A549 (cell line): ENCODE measurements around the gene IRX4.

ENCODE experiments used
- BHLHE40 ChIP-seq: IDR thresholded peaks from 2 replicates; pipeline ENCODE4 v1.6.1; 2012; ENCODE audit warnings: low read depth, low read length, inconsistent platforms
- CEBPB ChIP-seq, 2 experiments: fragments of >200 bp in 1 of 2; sonication (Bioruptor Twin) in 1 of 2; formaldehyde crosslinking in 1 of 2; IDR thresholded peaks; 2 replicates each; pipeline ENCODE4 v1.6.1; 2012 to 2016
- CTCF ChIP-seq: fragments of >200 bp; sonication (Bioruptor Twin); formaldehyde crosslinking; IDR thresholded peaks from 3 replicates; pipeline ENCODE4 v1.5.1; 2016
- FOSB ChIP-seq: fragments of 250-450 bp; sonication (Bioruptor Pico); IDR thresholded peaks from 2 replicates; pipeline ENCODE4 v1.5.0; 2020; ENCODE audit warnings: mild to moderate bottlenecking, moderate library complexity
- KDM5A ChIP-seq: fragments of 200-600 bp; sonication (generic); IDR thresholded peaks from 2 replicates; pipeline ENCODE4 v1.6.1; 2016; ENCODE audit warnings: antibody characterized with exemption, mild to moderate bottlenecking
- MAFK ChIP-seq: fragments of 450-650 bp; IDR thresholded peaks from 2 replicates; pipeline ENCODE4 v1.6.1; 2014; ENCODE audit not compliant: partially characterized antibody
- MYC ChIP-seq: IDR thresholded peaks from 2 replicates; pipeline ENCODE4 v1.6.1; 2012; ENCODE audit warnings: mild to moderate bottlenecking, inconsistent platforms, low read length, improper control_type of control experiment, borderline replicate concordance
- POLR2A ChIP-seq: IDR thresholded peaks from 2 replicates; pipeline ENCODE4 v1.6.1; 2012; ENCODE audit warnings: mild to moderate bottlenecking, low read length
- TF ChIP-seq, protein P1 (sequence below): fragments of 450-650 bp; IDR thresholded peaks from 2 replicates; pipeline ENCODE4 v1.6.1; 2014; ENCODE audit warnings: antibody characterized with exemption
- TF ChIP-seq, protein P2 (sequence below): fragments of 250-450 bp; sonication (Bioruptor Pico); IDR thresholded peaks from 2 replicates; pipeline ENCODE4 v1.5.0; 2021; ENCODE audit warnings: mild to moderate bottlenecking, moderate library complexity, borderline replicate concordance

DNA sequence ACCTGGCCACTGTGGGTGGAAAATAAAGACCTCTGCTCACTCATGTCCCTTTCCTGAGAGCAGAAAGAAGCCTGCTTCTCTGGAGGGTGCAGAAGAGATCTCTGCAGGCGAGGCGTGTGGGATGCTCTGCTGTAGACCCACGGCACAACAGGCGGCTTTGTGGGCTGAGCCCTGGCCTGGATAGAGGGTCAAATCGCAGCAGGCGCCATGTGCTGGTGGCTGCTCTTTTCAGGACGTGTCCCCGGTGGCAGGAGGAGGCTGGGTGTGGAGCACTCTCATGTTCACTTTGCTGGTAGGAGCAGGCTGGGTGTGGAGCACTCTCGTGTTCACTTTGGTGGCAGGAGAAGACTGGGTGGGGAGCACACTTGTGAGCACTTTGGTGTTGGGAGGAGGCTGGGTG, 35.1 kb downstream of the IRX4 start:
- TF ChIP-seq MYC, result no peak
- no peak for TF ChIP-seq POLR2A
- TF ChIP-seq CTCF, result no peak
- TF ChIP-seq, protein P1, sequence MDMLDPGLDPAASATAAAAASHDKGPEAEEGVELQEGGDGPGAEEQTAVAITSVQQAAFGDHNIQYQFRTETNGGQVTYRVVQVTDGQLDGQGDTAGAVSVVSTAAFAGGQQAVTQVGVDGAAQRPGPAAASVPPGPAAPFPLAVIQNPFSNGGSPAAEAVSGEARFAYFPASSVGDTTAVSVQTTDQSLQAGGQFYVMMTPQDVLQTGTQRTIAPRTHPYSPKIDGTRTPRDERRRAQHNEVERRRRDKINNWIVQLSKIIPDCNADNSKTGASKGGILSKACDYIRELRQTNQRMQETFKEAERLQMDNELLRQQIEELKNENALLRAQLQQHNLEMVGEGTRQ, result no peak
- no peak for TF ChIP-seq MAFK
- TF ChIP-seq, protein P2, sequence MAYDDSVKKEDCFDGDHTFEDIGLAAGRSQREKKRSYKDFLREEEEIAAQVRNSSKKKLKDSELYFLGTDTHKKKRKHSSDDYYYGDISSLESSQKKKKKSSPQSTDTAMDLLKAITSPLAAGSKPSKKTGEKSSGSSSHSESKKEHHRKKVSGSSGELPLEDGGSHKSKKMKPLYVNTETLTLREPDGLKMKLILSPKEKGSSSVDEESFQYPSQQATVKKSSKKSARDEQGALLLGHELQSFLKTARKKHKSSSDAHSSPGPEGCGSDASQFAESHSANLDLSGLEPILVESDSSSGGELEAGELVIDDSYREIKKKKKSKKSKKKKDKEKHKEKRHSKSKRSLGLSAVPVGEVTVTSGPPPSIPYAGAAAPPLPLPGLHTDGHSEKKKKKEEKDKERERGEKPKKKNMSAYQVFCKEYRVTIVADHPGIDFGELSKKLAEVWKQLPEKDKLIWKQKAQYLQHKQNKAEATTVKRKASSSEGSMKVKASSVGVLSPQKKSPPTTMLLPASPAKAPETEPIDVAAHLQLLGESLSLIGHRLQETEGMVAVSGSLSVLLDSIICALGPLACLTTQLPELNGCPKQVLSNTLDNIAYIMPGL, result no peak
- TF ChIP-seq CEBPB (IDR thresholded peaks at IDR 0.05), result no peak
- no peak for TF ChIP-seq FOSB (CRISPR knock-in tag)
- TF ChIP-seq KDM5A, result no peak
- TF ChIP-seq BHLHE40, result no peak
